ENCODE data around the gene TP53I11. TPM values are rescaled to one million over a fixed set of nuclear protein-coding genes. Genes with fewer than 3 reads are reported as not detected.

Gene TP53I11
- total and polyA plus RNA-seq, 8 donors = 45.7 to 95.5 (median 58.2) TPM

DNA sequence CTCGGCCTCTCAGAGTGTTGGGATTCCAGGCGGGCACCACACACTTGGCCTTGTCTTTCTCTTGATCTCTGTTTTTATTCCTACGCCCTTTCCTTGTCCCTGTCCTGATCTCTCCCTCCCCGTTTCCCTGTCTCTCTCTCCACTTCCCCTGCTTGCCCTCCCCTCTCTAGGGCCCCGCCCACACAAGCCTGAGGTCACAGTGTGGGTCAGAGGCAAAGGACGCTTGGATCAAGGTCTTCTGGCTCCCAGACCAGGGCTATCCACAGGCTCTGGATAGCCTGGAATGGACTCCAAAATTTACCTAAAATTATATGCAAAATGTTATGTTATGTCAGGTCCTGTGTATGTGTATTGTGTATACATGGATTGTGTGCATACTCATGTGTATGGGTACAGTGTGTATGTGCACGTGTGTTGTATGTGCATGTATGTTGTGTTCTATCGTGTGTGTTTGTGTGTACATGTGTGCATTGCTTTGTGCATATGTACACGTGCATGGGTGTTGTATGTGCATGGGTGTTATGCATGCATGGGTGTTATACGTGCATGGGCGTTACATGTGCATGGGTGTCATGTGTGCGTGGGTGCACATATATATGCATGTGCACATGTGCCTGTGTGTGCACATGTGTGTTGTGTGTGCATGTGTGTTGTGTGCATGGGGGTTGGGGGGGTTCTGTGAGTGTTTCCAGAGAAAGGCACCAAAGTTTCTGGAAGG is 38.3 kb downstream of the TP53I11 start:
- ATAC-seq = no peak
- intact Hi-C loops (cut with DNase I) = loop anchor here in 1 of 2 donors (5.0 to 10.0 kb wide), 2 partner anchors 290 to 358 kb away; no protein-coding TSS in a partner anchor
- TF ChIP-seq CTCF (IDR thresholded peaks at IDR 0.05) = no peak
- Histone ChIP-seq H3K36me3 (no peaks in the 10 kb centered on the region), H3K27ac (peak overlapping the region in 1 of 2 donors; percentile 23), H3K4me3 (no peak overlapping the region), H3K4me1 (peaks cover 0 to 28% of the 10 kb centered on the region in 2 donors), H3K27me3 (peaks cover 0 to 15% of the 10 kb centered on the region in 2 donors), H3K9me3 (no peaks in the 10 kb centered on the region)
- no peak for DNase-seq

DNA sequence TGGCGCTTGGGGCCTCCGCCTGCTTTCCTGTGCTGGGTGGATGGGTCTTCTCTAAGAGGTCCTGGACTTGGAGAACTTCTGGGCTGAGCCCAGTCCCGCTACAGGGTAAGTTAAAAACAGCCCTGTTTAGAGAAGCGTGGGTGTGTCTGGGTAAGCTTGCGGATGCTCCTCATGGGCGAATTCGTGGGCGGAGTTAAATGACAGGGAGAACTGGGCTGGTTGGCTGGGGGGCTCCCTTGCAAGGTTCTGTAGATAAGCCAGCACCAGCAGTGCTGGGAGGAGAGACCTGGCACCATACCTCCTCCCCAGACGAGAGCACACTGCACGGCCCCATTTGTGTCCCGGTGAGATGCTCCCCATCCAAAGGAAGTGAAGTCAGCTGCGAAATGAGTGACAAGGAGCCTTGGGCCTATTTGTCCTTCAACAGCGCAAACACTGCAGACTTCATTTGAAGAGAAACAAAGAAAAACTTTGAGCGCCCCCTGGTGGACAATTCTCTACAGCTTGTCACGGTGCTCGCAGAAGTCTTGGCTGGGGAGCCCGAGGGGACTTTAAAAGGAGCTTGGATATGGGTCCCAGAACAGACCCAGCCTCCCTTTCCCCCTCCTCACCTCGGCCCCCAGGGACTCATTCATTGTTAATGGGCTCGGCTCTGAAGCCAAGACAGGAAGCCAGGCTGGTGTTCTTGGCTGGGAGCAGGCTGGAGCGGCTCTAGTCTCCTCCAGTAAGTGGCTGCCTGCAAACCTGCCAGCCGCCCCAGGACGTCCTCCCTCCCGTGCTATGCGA is 39.5 kb downstream of the TP53I11 start:
- H3K27me3 ChIP-seq = peaks cover 0 to 5% of the 10 kb centered on the region in 2 donors
- H3K27ac ChIP-seq = no peak overlapping the region
- no peaks in the 10 kb centered on the region for H3K9me3 ChIP-seq
- intact Hi-C loops (cut with DNase I) = loop anchor here in 1 of 2 donors (5.0 to 10.0 kb wide), 2 partner anchors 289 to 356 kb away; no protein-coding TSS in a partner anchor
- H3K36me3 ChIP-seq = no peaks in the 10 kb centered on the region
- peak; percentile 72 to 89 (median 78) for DNase-seq
- peak; percentile 90 for ATAC-seq
- H3K4me1 ChIP-seq = peaks cover 0 to 23% of the 10 kb centered on the region in 2 donors
- peak; percentile 86 to 89 for TF ChIP-seq CTCF (IDR thresholded peaks at IDR 0.05)
- H3K4me3 ChIP-seq = no peak overlapping the region

DNA sequence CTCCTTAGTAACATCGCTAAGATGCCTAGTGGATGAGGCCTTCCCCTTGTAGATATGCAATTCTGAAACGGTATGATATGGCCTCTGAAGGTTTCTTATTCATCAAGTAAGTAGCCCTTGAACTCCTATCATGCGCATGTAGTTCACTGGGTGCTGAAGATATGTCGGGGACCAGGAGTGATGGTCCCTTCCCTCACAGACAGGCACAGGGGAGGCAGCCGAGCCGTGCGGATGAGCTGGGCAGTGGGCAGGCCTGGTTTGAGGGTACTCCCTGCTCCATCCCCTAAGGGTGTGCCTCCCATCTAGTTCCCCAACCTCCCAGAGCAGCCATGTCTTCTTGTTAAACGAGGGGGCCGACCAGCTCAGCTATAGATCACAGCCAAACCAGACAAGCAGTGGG is 40.1 kb downstream of the TP53I11 start:
- TF ChIP-seq CTCF (IDR thresholded peaks at IDR 0.05) = no peak
- Histone ChIP-seq H3K27me3 (no peaks in the 10 kb centered on the region), H3K4me3 (no peak overlapping the region), H3K36me3 (no peaks in the 10 kb centered on the region), H3K9me3 (no peaks in the 10 kb centered on the region), H3K4me1 (peaks cover 0 to 17% of the 10 kb centered on the region in 2 donors), H3K27ac (no peak overlapping the region)
- ATAC-seq = no peak
- no peak for DNase-seq
- intact Hi-C loops (cut with DNase I) = loop anchor here in 1 of 2 donors (5.0 to 10.0 kb wide), 2 partner anchors 288 to 356 kb away; no protein-coding TSS in a partner anchor

DNA sequence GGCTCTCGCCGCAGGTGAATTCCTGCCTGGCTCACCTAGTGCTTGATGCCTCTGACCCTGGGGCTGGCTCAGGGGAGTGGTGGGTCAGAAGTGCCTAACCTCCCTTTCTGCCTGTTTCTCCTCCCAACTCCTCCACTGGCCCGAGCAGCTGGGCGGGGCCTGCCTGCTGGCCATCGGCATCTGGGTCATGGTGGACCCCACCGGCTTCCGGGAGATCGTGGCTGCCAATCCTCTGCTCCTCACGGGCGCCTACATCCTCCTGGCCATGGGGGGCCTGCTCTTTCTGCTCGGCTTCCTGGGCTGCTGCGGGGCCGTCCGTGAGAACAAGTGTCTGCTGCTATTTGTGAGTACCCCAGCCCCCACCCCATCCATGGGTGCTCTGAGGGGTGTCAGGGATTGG is 41.1 kb downstream of the TP53I11 start:
- H3K4me1 ChIP-seq = peaks cover 0 to 15% of the 10 kb centered on the region in 2 donors
- peak in 1 of 4 donors; percentile 67 for DNase-seq
- no peak overlapping the region for H3K27ac ChIP-seq
- no peaks in the 10 kb centered on the region for H3K36me3 ChIP-seq
- no peak for ATAC-seq
- H3K4me3 ChIP-seq = no peak overlapping the region
- no peak for TF ChIP-seq CTCF (IDR thresholded peaks at IDR 0.05)
- intact Hi-C loops (cut with DNase I) = no loop called here
- H3K9me3 ChIP-seq = no peaks in the 10 kb centered on the region
- H3K27me3 ChIP-seq = no peaks in the 10 kb centered on the region

DNA sequence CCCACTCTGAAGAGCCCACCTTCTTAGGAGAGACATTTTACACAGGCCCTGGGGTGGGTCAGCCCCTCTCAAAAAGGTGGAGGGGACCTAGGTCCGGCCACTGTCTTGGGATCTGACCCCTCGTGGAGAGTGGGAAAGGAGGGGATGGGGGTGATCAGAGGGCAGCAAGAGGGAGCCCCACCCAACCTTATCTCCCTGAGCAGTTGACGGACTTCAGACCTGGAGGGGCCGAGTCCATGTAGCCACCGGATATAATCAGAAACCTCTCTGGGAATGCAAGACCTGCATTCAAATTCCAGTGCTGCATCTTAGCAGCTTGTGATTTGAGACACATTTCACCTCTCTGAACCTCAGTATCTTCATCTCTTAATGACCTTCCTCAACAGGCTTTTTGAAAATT is 44.0 kb downstream of the TP53I11 start:
- no peak for ATAC-seq

More for the DNA sequence above, 44.0 kb downstream of the TP53I11 start:
- H3K27me3 ChIP-seq = no peaks in the 10 kb centered on the region
- DNase-seq = no peak
- intact Hi-C loops (cut with DNase I) = no loop called here
- H3K36me3 ChIP-seq = no peaks in the 10 kb centered on the region
- peaks cover 0 to 8% of the 10 kb centered on the region in 2 donors for H3K4me1 ChIP-seq
- no peak for TF ChIP-seq CTCF (IDR thresholded peaks at IDR 0.05)
- H3K27ac ChIP-seq = no peak overlapping the region
- H3K9me3 ChIP-seq = no peaks in the 10 kb centered on the region
- no peak overlapping the region for H3K4me3 ChIP-seq
